Astrocyte of the hippocampus (primary cell): Measurements from ENCODE around the gene CST7.
"Not testable (repeated sequence)": the region's sequence is repeated elsewhere in the genome, so short reads cannot be mapped to it uniquely, and the experiment has no call there.

Experiments
- DNase-seq: peaks from one replicate; pipeline ENCODE4 v3.0.0; 2011; ENCODE audit warnings: low read depth, low spot score

The CST7 gene

GRCh38 chr20:24986436-24987015, 37.5 kb downstream of the CST7 start:
- no peak for DNase-seq

- no peak for DNase-seq
Measured at GRCh38 chr20:24987244-24987643, 38.2 kb downstream of the CST7 start.

- DNase-seq: no peak
Measured at GRCh38 chr20:24987873-24988835, 39.1 kb downstream of the CST7 start.

GRCh38 chr20:24989162-24989561, 40.1 kb downstream of the CST7 start:
- no peak for DNase-seq

- DNase-seq: no peak
Measured at GRCh38 chr20:24990810-24991252, 41.8 kb downstream of the CST7 start.

DNA sequence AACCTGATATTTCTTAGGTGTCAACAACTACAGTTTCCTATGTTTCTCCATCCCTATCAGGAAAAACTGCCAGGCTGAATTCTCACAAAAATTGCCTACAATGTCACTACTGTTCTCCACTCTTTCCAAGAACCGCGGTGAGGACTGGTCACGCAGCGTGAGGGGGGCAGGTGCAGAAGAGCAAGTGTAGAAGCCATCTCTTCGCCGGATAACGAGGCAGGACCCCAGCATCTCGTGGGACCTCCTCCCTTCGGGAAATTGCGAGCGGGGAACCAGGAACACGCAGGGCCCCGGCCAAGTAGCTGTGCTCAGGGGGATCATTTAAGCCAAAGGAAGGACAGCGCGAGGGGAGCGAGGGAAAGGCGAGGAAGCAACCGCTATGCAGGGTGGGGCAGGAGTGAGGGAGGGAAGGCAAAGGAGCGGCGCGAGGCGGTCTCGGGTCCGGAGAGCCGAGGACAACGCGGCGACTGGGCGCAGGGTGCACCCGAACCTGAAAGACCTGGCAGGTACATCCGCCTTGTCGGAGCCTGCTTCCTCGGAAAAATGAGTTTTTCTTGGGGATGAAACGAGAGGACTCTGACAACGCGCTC, 42.9 kb downstream of the CST7 start:
- DNase-seq: peak; percentile 45

- DNase-seq: peak; percentile 98
Measured at GRCh38 chr20:24992487-24993205, 43.6 kb downstream of the CST7 start, which contains the start of gene APMAP. APMAP (minus strand) TSS chr20:24992751; CDS start chr20:24992688, 63 bp downstream.

DNA sequence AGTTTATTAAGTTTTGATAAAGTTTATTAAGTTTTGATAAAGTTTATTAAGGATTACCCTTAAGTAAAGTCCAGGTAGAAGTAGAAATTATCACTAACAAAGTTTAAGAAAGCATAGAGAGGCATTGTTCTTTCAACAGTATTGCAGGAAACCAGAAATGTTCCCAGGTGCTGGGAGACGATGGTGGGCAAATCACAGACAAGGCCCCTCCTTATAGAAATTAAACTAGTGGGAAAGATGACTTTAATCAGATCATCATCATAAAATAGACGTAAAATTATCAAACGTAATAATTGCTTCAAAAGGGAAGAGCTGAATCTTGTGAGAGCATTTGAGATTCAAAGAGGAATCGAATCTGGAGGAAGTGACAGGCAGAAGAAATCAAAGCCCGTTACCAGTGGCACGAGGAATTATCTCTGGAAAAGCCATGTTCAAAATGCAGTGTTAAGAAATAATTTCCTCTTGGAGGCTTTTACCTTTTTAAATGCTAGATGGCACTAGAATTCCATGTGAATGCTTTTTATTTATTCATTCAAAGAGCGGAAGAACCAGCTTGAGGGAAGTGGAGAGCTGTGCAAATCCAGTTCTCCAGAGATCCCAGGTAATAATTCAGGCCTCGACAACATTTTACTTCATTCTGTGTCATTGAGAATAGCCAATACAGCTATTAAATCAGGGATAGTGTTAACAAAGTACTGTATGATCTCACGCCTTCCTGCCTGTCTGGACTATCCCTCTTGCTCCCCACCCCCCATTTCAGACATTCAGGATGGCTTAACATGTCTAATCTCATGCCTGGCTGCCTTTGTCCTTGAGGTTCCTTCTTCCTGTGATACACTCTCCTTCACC, 44.5 kb downstream of the CST7 start:
- peak; percentile 54 for DNase-seq

GRCh38 chr20:24994186-24994465, 45.1 kb downstream of the CST7 start:
- no peak for DNase-seq

DNA sequence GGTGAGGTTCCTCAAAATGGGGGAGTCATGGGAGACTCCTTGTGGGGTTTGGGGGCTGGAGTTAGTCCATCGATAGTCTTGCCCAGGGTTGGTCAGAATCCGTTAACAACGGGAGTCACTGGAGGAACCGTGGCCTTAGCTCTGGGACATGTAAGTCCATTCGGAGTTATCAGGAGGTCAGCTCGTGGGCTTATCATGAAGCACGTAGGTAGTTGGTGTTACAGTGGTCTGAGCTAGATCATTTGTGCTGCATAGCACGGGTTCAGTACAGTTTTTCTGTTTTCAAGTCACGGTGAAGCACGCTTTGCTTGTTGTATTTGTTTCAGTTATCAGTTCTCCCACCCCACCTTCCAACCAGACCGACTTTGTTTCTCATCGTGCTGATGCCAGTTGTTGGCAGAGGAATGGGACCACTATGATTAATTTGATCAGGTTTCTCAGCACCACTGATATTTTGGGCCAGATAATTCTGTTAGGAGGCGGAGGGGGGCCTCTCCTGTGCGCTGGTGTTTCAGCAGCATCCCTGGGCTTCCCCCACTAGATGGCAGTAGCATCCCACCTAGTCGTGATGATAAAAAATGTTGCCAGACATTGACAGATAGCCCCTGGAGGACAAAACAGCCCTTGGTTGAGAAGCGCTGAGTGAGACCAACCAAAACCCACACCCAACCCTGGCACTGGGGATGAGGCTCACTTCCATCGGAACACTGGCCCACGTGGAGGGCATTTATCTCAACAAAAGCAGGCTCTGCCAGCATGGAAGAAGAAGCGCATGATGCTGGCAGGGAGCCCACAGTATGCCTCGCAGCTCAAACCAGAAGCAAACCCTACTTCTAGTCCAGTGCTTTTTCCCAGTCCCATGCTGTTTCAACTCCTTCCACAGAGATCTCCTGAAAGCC, 45.6 kb downstream of the CST7 start:
- DNase-seq: peak; percentile 90

DNA sequence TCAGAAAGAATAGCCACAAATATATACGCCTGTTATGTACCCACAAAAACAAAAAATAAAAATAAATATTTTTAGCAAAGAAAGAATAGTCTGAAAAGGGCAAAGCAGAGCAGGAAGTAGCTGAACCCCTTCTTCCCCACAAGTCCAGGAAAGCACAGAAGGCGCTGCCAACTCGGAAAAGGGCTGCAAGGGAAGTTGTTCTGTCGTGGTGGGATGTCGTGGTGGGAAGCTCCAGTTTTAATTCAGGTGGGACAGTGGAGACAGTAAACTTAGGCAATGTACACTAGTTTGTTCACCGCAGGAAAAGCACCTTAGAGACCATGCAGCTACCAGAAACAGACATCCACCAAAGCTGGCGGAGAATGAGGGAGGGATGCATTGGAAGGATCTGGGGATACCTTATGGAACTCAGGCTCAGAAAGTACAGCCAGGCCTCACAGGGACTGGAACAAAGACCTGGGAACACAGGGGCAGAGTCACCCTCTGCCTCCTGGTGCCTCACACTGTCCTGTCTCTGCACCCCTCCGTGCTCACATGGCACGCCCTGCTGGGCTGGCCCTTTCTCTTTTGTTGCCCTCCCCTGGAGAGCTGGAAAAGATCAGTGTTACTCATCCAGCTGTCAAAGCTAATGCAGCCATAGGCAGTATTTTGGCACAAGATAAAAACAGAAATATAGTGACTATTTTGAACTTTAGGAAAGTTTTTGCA, 46.8 kb downstream of the CST7 start:
- no peak for DNase-seq

- no peak for DNase-seq
Measured at GRCh38 chr20:24996449-24997377, 47.6 kb downstream of the CST7 start.

DNA sequence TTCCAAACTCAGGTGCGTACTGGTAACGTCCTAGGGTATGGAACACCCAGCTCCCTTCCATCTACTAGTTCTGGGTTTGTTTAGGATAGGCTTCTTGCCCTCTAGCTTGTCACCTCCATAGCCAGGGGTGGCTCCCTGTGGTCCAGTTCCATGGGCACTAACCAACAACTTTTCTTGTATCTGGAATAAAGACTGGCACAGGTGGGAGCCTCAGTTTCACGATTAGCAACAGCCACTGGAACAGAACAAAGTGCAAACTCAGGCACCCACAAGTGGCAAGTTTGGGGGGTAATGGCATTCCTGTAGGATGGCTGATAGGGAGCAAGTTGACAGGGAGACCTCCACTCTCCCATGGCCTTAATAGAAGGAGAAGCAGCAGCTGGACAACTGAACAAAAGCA, 49.1 kb downstream of the CST7 start:
- DNase-seq: no peak

GRCh38 chr20:24998631-24999445, 49.8 kb downstream of the CST7 start:
- DNase-seq: no peak

GRCh38 chr20:24999568-24999967, 50.5 kb downstream of the CST7 start:
- DNase-seq: no peak

DNA sequence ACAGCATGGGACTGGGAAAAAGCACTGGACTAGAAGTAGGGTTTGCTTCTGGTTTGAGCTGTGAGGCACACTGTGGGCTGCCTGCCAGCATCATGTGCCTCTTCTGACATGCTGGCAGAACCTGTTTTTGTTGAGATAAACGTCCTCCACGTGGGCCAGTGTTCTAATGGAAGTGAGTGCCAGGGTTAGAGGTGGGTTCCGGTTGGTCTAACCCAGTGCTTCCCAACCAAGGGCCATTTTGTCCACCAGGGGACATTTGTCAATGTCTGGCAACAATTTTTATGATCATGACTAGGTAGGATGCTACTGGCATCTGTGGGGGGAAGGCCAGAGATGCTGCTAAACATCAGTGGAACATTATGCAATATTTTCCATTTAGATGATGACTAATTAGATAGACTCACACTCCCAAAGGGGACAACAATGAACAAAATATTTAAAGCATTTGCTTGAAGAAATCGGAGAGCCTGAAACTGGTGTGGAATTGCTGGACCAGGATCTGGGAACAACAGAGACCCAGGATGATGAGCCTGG, 51.3 kb downstream of the CST7 start:
- peak; percentile 61 for DNase-seq

DNA sequence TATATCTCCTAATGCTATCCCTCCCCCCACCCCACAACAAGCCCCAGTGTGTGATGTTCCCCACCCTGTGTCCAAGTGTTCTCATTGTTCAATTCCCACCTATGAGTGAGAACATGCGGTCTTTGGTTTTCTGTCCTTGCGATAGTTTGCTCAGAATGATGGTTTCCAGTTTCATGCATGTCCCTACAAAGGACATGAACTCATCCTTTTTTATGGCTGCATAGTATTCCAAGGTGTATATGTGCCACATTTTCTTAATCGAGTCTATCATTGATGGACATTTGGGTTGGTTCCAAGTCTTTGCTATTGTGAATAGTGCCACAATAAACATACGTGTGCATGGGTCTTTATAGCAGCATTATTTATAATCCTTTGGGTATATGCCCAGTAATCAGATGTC, 52.3 kb downstream of the CST7 start:
- DNase-seq: not testable (repeated sequence)
